Activated CD4-positive, alpha-beta T cell treated with anti-CD3 and anti-CD28 coated beads, Interleukin-2, amount 50 U/mL, for 48 hours (primary cell): Measurements from ENCODE around the gene PDE1C.

Experiments
- DNase-seq, 2 experiments: peaks; one replicate each; pipeline ENCODE4 v3.0.0-alpha.2; 2020

The PDE1C gene

GRCh38 chr7:31935124-31936054 lies 134.8 kb downstream of the PDE1C start:
- no peak for DNase-seq

- DNase-seq, result no peak
Measured at GRCh38 chr7:31934551-31934950, 135.7 kb downstream of the PDE1C start.

GRCh38 chr7:31933481-31933880 lies 136.7 kb downstream of the PDE1C start:
- DNase-seq, result no peak

GRCh38 chr7:31926991-31927584 lies 143.1 kb downstream of the PDE1C start:
- DNase-seq, result no peak

- DNase-seq, result no peak
Measured at GRCh38 chr7:31925753-31926454, 144.3 kb downstream of the PDE1C start.

- DNase-seq, result no peak
Measured at GRCh38 chr7:31924251-31924650, 146.0 kb downstream of the PDE1C start.

GRCh38 chr7:31922848-31923247 lies 147.4 kb downstream of the PDE1C start:
- no peak for DNase-seq

- DNase-seq, result no peak
Measured at GRCh38 chr7:31921047-31921446, 149.2 kb downstream of the PDE1C start.

- DNase-seq, result no peak
Measured at GRCh38 chr7:31919678-31920369, 150.4 kb downstream of the PDE1C start.

- DNase-seq, result no peak
Measured at GRCh38 chr7:31918706-31919393, 151.4 kb downstream of the PDE1C start.

- DNase-seq, result no peak
Measured at GRCh38 chr7:31917256-31917655, 153.0 kb downstream of the PDE1C start.

- no peak for DNase-seq
Measured at GRCh38 chr7:31910191-31910590, 160.0 kb downstream of the PDE1C start.

GRCh38 chr7:31906479-31907171 lies 163.6 kb downstream of the PDE1C start:
- no peak for DNase-seq

- DNase-seq, result no peak
Measured at GRCh38 chr7:31903962-31904361, 166.2 kb downstream of the PDE1C start.

- DNase-seq, result no peak
Measured at GRCh38 chr7:31899356-31899927, 170.8 kb downstream of the PDE1C start.

GRCh38 chr7:31896925-31897324 lies 173.3 kb downstream of the PDE1C start:
- no peak for DNase-seq

- no peak for DNase-seq
Measured at GRCh38 chr7:31894308-31894707, 175.9 kb downstream of the PDE1C start.

GRCh38 chr7:31893365-31893764 lies 176.8 kb downstream of the PDE1C start:
- DNase-seq, result no peak

GRCh38 chr7:31892099-31892829 lies 177.9 kb downstream of the PDE1C start:
- DNase-seq, result no peak

GRCh38 chr7:31890766-31891165 lies 179.4 kb downstream of the PDE1C start:
- DNase-seq, result no peak

GRCh38 chr7:31890198-31890597 lies 180.0 kb downstream of the PDE1C start:
- no peak for DNase-seq
